Uterus (tissue), 2 donors: Measurements from ENCODE around the gene LMAN2L.

ENCODE experiments used
- POLR2A ChIP-seq, 2 donors: fragments of 450-650 bp; IDR thresholded peaks; one replicate each; pipeline ENCODE4 v1.6.1; 2016; ENCODE audit warnings: antibody characterized with exemption in 2 of 2, mild to moderate bottlenecking in 1 of 2, moderate library complexity in 1 of 2
- TF ChIP-seq, protein P1 (sequence below), 4 experiments: fragments of 200-600 bp in 2 of 4; fragments of 450-650 bp in 2 of 4; sonication (generic) in 2 of 4; IDR thresholded peaks; one replicate each; pipeline ENCODE4 v1.5.1; 2016 to 2019; ENCODE audit warnings: antibody characterized with exemption in 4 of 4, mild to moderate bottlenecking in 2 of 4, moderate library complexity in 1 of 4

DNA sequence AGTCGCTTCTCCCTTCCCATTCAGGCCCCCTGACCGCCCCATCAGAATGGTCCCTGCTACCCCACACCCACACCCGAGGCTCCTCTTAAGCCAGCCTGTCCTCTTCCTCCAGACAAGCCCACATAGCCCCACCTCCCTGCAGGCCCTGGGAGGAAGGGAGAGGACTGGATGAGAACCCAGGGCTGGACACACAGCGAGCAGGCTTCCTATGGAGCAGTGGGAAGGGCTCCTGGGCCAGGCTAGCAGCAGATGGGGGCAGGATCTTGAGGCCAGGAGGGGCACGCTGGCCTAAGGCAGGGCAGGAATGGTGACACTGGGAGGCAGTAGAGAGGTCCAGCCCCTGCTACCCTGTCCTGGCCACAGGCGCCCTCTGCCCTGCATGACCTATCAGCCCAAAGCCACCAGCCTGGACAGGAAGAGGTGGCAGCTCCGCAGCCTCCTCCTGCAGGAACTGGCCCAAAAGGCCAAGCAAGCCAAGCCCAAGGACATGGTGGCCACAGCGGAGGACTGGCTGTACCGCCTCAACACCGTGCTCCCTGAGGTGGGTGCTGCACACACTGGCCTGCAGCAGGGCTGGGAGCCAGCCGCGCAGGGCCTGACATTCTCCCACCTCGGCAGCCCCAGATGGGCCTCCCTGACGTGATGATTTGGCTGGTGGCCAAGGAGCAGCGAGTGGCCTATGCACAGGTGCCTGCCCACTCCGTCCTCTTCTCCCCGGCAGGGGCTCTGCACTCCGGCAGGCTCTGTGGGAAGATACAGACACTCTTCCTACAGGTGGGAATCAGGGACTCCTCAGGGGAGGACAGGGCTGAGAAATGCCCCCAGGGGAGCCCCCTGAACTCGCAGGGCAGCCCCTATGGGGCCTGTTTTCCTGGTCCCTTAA is 54.0 kb downstream of the LMAN2L start:
- TF ChIP-seq, protein P1, sequence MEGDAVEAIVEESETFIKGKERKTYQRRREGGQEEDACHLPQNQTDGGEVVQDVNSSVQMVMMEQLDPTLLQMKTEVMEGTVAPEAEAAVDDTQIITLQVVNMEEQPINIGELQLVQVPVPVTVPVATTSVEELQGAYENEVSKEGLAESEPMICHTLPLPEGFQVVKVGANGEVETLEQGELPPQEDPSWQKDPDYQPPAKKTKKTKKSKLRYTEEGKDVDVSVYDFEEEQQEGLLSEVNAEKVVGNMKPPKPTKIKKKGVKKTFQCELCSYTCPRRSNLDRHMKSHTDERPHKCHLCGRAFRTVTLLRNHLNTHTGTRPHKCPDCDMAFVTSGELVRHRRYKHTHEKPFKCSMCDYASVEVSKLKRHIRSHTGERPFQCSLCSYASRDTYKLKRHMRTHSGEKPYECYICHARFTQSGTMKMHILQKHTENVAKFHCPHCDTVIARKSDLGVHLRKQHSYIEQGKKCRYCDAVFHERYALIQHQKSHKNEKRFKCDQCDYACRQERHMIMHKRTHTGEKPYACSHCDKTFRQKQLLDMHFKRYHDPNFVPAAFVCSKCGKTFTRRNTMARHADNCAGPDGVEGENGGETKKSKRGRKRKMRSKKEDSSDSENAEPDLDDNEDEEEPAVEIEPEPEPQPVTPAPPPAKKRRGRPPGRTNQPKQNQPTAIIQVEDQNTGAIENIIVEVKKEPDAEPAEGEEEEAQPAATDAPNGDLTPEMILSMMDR (IDR thresholded peaks at IDR 0.05), result no peak
- no peak for TF ChIP-seq POLR2A (IDR thresholded peaks at IDR 0.05)
